Hepatocyte (in vitro differentiated cells): ENCODE measurements around the gene PITX2. TPM values are rescaled to one million over a fixed set of nuclear protein-coding genes. Genes with fewer than 3 reads are reported as not detected.

Source experiments
- DNase-seq: peaks from one replicate; pipeline ENCODE4 v3.0.0-alpha.2; 2016; ENCODE audit warnings: low spot score
- H2AFZ ChIP-seq: fragments of 200-600 bp; sonication (generic); 2 replicates; pipeline ENCODE4 v1.6.0; 2016; ENCODE audit warnings: antibody characterized with exemption, mild to moderate bottlenecking
- H3K27ac ChIP-seq: fragments of 200-600 bp; sonication (generic); 2 replicates; pipeline ENCODE4 v1.5.1; 2016; ENCODE audit warnings: mild to moderate bottlenecking
- H3K27me3 ChIP-seq: fragments of 200-600 bp; sonication (generic); 2 replicates; pipeline ENCODE4 v1.6.1; 2016
- H3K36me3 ChIP-seq: fragments of 200-600 bp; sonication (generic); replicated peaks from 2 replicates; pipeline ENCODE4 v1.5.1; 2016; ENCODE audit warnings: low read depth; ENCODE audit not compliant: insufficient read depth
- H3K4me1 ChIP-seq: fragments of 200-600 bp; sonication (generic); 2 replicates; pipeline ENCODE4 v1.5.1; 2016; ENCODE audit warnings: mild to moderate bottlenecking, moderate library complexity; ENCODE audit not compliant: insufficient read depth
- H3K4me2 ChIP-seq: fragments of 200-600 bp; sonication (generic); 2 replicates; pipeline ENCODE4 v1.6.0; 2016
- H3K4me3 ChIP-seq: fragments of 200-600 bp; sonication (generic); 2 replicates; pipeline ENCODE4 v1.5.1; 2016; ENCODE audit warnings: mild to moderate bottlenecking
- H3K79me2 ChIP-seq: fragments of 200-600 bp; sonication (generic); 2 replicates; pipeline ENCODE4 v1.6.0; 2017; ENCODE audit warnings: mild to moderate bottlenecking
- H3K9me2 ChIP-seq: fragments of 200-600 bp; sonication (generic); replicated peaks from 2 replicates; pipeline ENCODE4 v1.6.0; 2017; ENCODE audit warnings: mild to moderate bottlenecking; ENCODE audit not compliant: insufficient read depth
- H3K9me3 ChIP-seq: fragments of 200-600 bp; sonication (generic); 2 replicates; pipeline ENCODE4 v1.5.1; 2016; ENCODE audit warnings: low read depth, mild to moderate bottlenecking
- H4K20me1 ChIP-seq: fragments of 200-600 bp; sonication (generic); 2 replicates; pipeline ENCODE4 v1.6.0; 2016; ENCODE audit warnings: mild to moderate bottlenecking; ENCODE audit not compliant: insufficient read depth, poor library complexity, severe bottlenecking
- EZH2 ChIP-seq: fragments of 200-600 bp; sonication (generic); IDR thresholded peaks from 2 replicates; pipeline ENCODE4 v1.6.1; 2016; ENCODE audit warnings: antibody characterized with exemption, mild to moderate bottlenecking, borderline replicate concordance
- EZH2phosphoT487 ChIP-seq: fragments of 200-600 bp; sonication (generic); IDR thresholded peaks from one replicate; pipeline ENCODE4 v1.6.1; 2018; ENCODE audit warnings: antibody characterized with exemption, mild to moderate bottlenecking, low read depth, moderate library complexity; ENCODE audit not compliant: unreplicated experiment, severe bottlenecking
- WGBS: methylation state at CpG from one replicate; pipeline ENCODE4 v1.1.6; 2016; ENCODE audit warnings: low lambda C conversion rate; ENCODE audit errors: missing lambda C conversion rate; 5-methylcytosine and 5-hydroxymethylcytosine counted together
- polyA plus RNA-seq: library from polyadenylated mRNA; unstranded; fragments of >200 nt; fragmentation: Nextera tagmentation; extraction: Ambion mirVana; gene quantifications from 2 replicates; pipeline ENCODE4 v1.2.1, GENCODE V29; 2016
- total RNA-seq: library from RNA; depleted of rRNA; stranded (reverse); fragments of >200 nt; gene quantifications from 2 replicates; pipeline ENCODE4 v1.2.3, GENCODE V29; 2014
- TF ChIP-seq, protein P1 (sequence below): fragments of 200-600 bp; sonication (generic); IDR thresholded peaks from 2 replicates; pipeline ENCODE4 v1.5.1; 2016; ENCODE audit warnings: antibody characterized with exemption, mild to moderate bottlenecking; ENCODE audit not compliant: poor library complexity

The PITX2 gene
- total and polyA plus RNA-seq, 2 experiments from 2014 or later = 80.5 to 147 TPM

GRCh38 chr4:110620322-110620690 is 2.6 kb downstream of the PITX2 start:
- H3K79me2 ChIP-seq = peaks cover 76% of the 10 kb centered on the region
- no peaks in the 10 kb centered on the region for H3K9me2 ChIP-seq
- no peaks in the 10 kb centered on the region for H3K36me3 ChIP-seq
- peaks cover 22% of the 10 kb centered on the region for H3K4me1 ChIP-seq
- H3K4me2 ChIP-seq = peak overlapping the region; percentile 91
- H3K9me3 ChIP-seq = no peaks in the 10 kb centered on the region
- peak overlapping the region; percentile 19 for H2AFZ ChIP-seq
- peaks cover 15% of the 10 kb centered on the region for H3K27me3 ChIP-seq
- H3K4me3 ChIP-seq = peak overlapping the region; percentile 87
- TF ChIP-seq EZH2phosphoT487 (no peak), EZH2 (no peak)
- TF ChIP-seq, protein P1, sequence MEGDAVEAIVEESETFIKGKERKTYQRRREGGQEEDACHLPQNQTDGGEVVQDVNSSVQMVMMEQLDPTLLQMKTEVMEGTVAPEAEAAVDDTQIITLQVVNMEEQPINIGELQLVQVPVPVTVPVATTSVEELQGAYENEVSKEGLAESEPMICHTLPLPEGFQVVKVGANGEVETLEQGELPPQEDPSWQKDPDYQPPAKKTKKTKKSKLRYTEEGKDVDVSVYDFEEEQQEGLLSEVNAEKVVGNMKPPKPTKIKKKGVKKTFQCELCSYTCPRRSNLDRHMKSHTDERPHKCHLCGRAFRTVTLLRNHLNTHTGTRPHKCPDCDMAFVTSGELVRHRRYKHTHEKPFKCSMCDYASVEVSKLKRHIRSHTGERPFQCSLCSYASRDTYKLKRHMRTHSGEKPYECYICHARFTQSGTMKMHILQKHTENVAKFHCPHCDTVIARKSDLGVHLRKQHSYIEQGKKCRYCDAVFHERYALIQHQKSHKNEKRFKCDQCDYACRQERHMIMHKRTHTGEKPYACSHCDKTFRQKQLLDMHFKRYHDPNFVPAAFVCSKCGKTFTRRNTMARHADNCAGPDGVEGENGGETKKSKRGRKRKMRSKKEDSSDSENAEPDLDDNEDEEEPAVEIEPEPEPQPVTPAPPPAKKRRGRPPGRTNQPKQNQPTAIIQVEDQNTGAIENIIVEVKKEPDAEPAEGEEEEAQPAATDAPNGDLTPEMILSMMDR = no peak
- DNase-seq = no peak
- peak overlapping the region; percentile 89 for H3K27ac ChIP-seq
- peaks cover 13% of the 10 kb centered on the region for H4K20me1 ChIP-seq
- WGBS = 30% methylated on average over 7 of the region's 7 CpGs

GRCh38 chr4:110619463-110620247 is 3.2 kb downstream of the PITX2 start:
- Histone ChIP-seq H3K36me3 (no peaks in the 10 kb centered on the region), H2AFZ (no peak overlapping the region), H3K4me3 (peak overlapping the region; percentile 87), H3K27ac (peak overlapping the region; percentile 89), H3K9me3 (no peaks in the 10 kb centered on the region), H3K9me2 (no peaks in the 10 kb centered on the region), H3K4me1 (peaks cover 15% of the 10 kb centered on the region), H4K20me1 (peaks cover 13% of the 10 kb centered on the region), H3K79me2 (peaks cover 77% of the 10 kb centered on the region), H3K27me3 (peaks cover 15% of the 10 kb centered on the region), H3K4me2 (peak overlapping the region; percentile 91)
- WGBS = 13% methylated on average over 35 of the region's 35 CpGs
- DNase-seq = no peak
- TF ChIP-seq EZH2 (no peak), EZH2phosphoT487 (no peak)
- TF ChIP-seq, protein P1 = no peak

- no peak overlapping the region for H2AFZ ChIP-seq
- no peaks in the 10 kb centered on the region for H3K9me3 ChIP-seq
- no peaks in the 10 kb centered on the region for H3K36me3 ChIP-seq
- peak overlapping the region; percentile 87 for H3K4me3 ChIP-seq
- peaks cover 13% of the 10 kb centered on the region for H3K4me1 ChIP-seq
- no peaks in the 10 kb centered on the region for H3K9me2 ChIP-seq
- no peak for TF ChIP-seq EZH2phosphoT487
- no peak for TF ChIP-seq EZH2
- TF ChIP-seq, protein P1 = no peak
- peaks cover 17% of the 10 kb centered on the region for H3K27me3 ChIP-seq
- peaks cover 80% of the 10 kb centered on the region for H3K79me2 ChIP-seq
- peaks cover 13% of the 10 kb centered on the region for H4K20me1 ChIP-seq
- H3K4me2 ChIP-seq = peak overlapping the region; percentile 91
- H3K27ac ChIP-seq = peak overlapping the region; percentile 89
- 26% methylated on average over 45 of the region's 45 CpGs for WGBS
- no peak for DNase-seq
These were observed 4.1 kb downstream of the PITX2 start for GRCh38 chr4:110618581-110619462.
